Muscle of back (tissue), 13 donors: ENCODE data around the gene NDUFAF7. TPM values are rescaled to one million over a fixed set of nuclear protein-coding genes. Genes with fewer than 3 reads are reported as not detected.
A peak's percentile ranks its signal among the peaks of the same experiment; 100 is the strongest.
"Not testable (repeated sequence)": the region's sequence is repeated elsewhere in the genome, so short reads cannot be mapped to it uniquely, and the experiment has no call there.

Experiments
- DNase-seq, 3 donors: peaks; one replicate each; pipeline versions ENCODE4 v3.0.0 to v3.0.0-alpha.2; 2013
- long read RNA-seq, 9 donors: transcript quantifications; one replicate each; lab custom pipeline, GENCODE V29; 2026
- polyA plus RNA-seq, 10 donors: library from polyadenylated mRNA; unstranded; fragments of 120-200 nt; gene quantifications; one replicate each; pipeline ENCODE4 v1.2.1, GENCODE V29; 2013; ENCODE audit not compliant: insufficient read length in 10 of 10

NDUFAF7 gene
- polyA plus RNA-seq: 10 to 100 TPM; 11.3 to 24.1 (median 15.2) TPM
- long read RNA-seq, donor 1, partial matches to known transcripts: 0 of 2 reads
- long read RNA-seq, donor 1, other reads (novel, unspliced or antisense): 0 of 2 reads
- long read RNA-seq, donor 2, partial matches to known transcripts: 0 of 3 reads
- long read RNA-seq, donor 2, other reads (novel, unspliced or antisense): 0 of 3 reads
- long read RNA-seq, donor 3: 0 reads
- long read RNA-seq, donor 4: 0 reads
- long read RNA-seq, donor 5, partial matches to known transcripts: 7 of 10 reads
- long read RNA-seq, donor 5, other reads (novel, unspliced or antisense): 0 of 10 reads
- long read RNA-seq, donor 6, partial matches to known transcripts: 0 of 2 reads
- long read RNA-seq, donor 6, other reads (novel, unspliced or antisense): 0 of 2 reads
- long read RNA-seq, donor 7, partial matches to known transcripts: 0 of 1 reads
- long read RNA-seq, donor 7, other reads (novel, unspliced or antisense): 0 of 1 reads
- long read RNA-seq, donor 8: 0 reads
- long read RNA-seq, donor 9: 0 reads

- peak; percentile 92 to 97 (median 95) for DNase-seq
Measured at GRCh38 chr2:37231241-37232130, at the start of gene NDUFAF7, which contains the start of gene CEBPZ. Gene NDUFAF7 (plus strand): TSS chr2:37231658. CDS start chr2:37231706, 48 bp downstream. Gene CEBPZ (minus strand): TSS chr2:37231596. CDS start chr2:37231567, 29 bp downstream.

GRCh38 chr2:37181726-37182684 is 49.5 kb upstream of the NDUFAF7 start:
- DNase-seq: no peak

GRCh38 chr2:37188570-37188969 is 42.9 kb upstream of the NDUFAF7 start, which contains the start of gene SULT6B1:
Gene SULT6B1 (minus strand): TSS chr2:37188670. CDS start chr2:37188640, 30 bp downstream.
- no peak for DNase-seq

- peak in 1 of 3 donors; percentile 36 for DNase-seq
Measured at GRCh38 chr2:37189452-37190153, 41.9 kb upstream of the NDUFAF7 start.

- no peak for DNase-seq
Measured at GRCh38 chr2:37190290-37190689, 41.2 kb upstream of the NDUFAF7 start.

DNA sequence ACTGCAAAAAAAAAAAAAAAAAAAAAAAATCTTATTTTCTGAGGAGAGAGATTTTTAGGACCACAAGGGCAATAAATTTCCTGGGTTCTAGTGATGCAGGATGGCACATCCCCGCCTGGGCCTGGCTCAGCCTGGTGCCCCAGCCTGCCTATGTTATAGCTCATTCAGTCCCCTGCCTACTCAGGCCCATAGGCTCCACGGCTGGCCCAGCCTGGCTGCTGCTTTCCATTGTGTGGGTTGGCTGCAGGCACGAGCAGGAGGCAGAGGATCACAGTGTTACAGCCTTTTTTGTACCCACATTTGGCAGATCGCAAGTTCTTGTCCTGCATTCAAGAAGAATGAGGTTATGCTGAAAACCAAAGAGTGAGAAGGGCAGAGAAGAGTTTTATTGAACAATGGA is 40.2 kb upstream of the NDUFAF7 start:
- no peak for DNase-seq

- DNase-seq: no peak
Measured at GRCh38 chr2:37191747-37192146, 39.7 kb upstream of the NDUFAF7 start.

DNA sequence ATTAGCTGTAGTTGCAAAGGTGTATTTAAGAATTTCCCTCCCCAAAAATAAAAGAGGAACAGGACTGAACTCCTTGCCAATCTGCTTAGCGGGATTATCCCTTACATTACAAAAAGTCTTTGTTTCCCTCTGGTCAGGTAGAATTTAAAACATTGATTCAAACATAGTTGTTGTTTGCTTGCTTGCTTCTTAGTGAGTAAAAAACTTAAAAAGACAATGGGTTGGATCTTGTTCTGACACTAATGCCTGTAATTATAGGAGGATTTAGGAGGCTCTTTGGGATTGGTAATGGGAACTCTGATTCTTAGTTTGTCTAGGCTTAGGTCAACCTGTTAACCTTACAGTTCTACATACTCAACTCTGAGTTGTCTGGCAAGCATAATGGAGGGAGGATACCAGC is 38.9 kb upstream of the NDUFAF7 start:
- no peak for DNase-seq

DNA sequence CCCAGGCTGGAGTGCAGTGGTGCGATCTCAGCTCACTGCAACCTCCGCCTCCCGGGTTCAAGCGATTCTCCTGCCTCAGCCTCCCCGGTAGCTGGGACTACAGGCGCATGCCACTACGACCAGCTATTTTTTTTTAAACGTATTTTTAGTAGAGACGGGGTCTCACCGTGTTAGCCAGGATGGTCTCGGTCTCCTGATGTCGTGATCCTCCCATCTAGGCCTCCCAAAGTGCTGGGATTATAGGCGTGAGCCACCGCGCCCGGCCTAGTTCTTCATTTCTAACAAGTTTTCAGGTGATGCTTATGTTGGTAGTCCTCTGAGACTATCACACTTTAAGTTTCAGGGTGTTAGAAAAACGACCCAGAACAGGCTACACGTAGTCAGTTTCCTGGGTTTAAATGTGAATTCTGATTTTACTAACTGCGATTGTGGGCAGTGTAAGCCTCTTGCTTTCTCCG is 35.6 kb upstream of the NDUFAF7 start:
- not testable (repeated sequence) for DNase-seq

- peak; percentile 74 to 95 (median 91) for DNase-seq
Measured at GRCh38 chr2:37196320-37197195, 34.9 kb upstream of the NDUFAF7 start, which contains the start of gene CEBPZOS. Gene CEBPZOS (plus strand): TSS chr2:37196496. CDS start chr2:37199705, 3,209 bp downstream.

DNA sequence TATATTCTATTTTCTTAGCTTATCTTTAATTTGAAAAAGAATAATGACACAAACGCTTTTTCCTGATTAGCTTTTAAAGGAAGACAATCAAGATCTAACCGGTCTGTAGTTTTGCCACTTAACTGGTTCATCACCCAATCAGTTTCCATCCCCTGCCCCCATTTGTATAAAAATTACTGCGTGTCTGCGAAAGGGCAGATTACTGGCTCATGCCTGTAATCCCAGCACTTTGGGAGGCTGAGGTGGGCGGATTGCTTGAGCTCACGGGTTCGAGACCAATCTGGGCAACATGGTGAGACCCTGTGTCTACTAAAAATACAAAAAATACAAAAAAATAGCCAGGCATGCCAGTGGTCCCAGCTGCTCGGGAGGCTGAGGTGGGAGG is 32.8 kb upstream of the NDUFAF7 start:
- DNase-seq: no peak

DNA sequence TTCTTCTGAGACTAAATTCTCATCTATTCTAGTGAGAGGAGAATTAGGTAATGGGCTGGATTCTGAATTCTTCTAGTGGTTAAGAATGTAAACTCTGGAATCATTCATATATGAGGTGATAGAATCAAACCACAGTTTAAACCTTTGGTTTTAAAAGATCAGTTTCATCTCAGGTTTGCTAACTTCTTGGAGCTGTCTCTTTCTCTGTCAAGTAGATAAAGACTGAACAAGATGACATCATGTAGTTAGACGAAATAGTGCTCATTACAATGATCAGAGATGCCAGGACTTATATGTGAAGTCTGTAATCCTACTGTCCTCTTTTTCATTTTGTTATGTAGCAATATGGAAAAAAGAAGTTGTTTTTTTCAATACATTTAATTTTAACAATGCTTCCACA is 30.2 kb upstream of the NDUFAF7 start:
- no peak for DNase-seq

- no peak for DNase-seq
Measured at GRCh38 chr2:37201766-37202165, 29.7 kb upstream of the NDUFAF7 start.

DNA sequence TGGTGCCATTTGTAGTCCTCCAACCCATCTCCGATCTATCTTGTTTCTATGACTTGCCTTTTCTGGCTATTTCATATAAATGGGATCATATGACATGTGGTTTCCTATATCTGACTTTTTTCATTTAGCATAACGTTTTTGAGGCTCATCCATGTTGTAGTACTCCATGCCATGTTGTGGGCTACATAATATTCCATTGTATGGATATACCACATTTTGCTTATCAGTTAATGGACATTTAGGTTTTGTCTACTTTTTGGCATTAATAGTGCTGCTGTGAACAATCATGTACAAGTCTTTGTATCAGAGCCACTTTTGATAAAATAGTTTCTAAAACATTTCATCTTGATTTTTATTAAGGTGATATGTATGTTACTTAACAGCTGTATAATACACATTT is 27.8 kb upstream of the NDUFAF7 start:
- DNase-seq: no peak

DNA sequence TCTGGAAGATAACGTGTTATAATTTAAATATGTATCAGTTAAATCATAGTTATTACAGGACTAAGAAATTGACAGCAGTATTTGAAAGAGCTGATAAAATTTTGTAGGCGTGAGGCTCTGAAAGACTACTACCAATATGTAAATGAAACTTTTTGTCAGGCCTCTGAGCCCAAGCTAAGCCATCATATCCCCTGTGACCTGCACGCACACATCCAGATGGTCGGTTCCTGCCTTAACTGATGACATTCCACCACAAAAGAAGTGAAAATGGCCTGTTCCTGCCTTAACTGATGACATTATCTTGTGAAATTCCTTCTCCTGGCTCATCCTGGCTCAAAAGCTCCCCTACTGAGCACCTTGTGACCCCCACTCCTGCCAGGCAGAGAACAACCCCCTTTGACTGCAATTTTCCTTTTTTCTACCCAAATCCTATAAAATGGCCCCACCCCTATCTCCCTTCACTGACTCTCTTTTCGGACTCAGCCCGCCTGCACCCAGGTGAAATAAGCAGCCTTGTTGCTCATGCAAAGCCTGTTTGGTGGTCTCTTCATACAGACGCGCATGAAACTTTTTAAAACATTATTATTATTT is 26.3 kb upstream of the NDUFAF7 start:
- not testable (repeated sequence) for DNase-seq

DNA sequence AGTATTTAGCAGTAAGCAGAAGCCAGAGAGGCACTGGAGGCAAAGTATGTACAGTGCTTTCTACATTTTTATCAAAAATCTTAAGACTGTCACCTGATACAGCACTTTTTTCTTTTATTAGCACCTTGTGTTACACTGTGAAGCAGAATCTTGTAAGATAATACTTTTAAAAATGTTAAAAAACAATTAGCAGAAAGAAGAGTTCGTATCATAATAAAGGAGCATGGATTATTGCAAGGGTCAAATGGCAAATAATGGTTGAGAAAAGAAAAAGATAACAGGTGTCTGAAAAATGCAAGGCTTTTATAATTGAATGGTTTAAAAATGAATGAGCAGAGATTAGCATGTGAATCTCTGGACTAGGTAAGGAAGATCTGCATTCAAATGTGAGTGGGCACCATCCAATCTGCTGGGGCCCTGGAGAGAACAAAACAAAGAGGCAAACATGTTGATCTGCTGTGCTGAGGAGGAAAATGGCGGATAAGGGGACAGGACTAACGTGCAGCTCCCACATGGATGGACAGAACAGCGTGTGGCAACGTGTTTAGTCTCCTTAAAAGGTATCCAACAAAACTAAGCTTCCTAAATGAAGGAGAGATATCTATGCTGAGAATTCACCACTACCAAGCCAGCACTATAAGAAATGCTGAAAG is 25.6 kb upstream of the NDUFAF7 start:
- DNase-seq: no peak

DNA sequence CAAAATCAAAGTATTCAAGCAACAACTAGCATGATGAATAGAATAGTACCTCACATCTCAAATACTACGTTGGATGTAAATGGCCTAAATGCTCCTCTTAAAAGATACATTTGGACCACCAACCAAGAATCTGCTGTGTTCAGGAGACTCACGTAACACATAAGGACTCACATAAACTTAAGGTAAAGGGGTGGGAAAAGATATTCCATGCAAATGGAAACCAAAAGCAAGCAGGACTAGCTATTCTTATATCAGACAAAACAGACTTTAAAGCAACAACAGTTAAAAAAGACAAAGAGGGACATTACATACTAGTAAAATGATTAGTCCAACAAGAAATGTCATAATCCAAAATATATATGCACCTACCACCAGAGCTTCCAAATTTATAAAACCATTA is 24.7 kb upstream of the NDUFAF7 start:
- not testable (repeated sequence) for DNase-seq

GRCh38 chr2:37211212-37211611 is 20.2 kb upstream of the NDUFAF7 start:
- DNase-seq: no peak
